HTR-8/SVneo (cell line): ENCODE results near the gene KIAA1958.
"Not testable (repeated sequence)": the region's sequence is repeated elsewhere in the genome, so short reads cannot be mapped to it uniquely, and the experiment has no call there.

ENCODE experiments used
- DNase-seq: peaks from one replicate; pipeline ENCODE4 v3.0.0; 2011; ENCODE audit warnings: low spot score, mixed read lengths; ENCODE audit not compliant: insufficient read length
- FAIRE-seq: peaks from 2 replicates; lab custom pipeline; 2011; peaks lifted over from hg19 to GRCh38; lab: Jason Lieb, UNC

KIAA1958 gene

GRCh38 chr9:112581469-112582176, 95.0 kb downstream of the KIAA1958 start:
- FAIRE-seq = no peak
- DNase-seq = no peak

- FAIRE-seq (no peak), DNase-seq (no peak)
Measured at GRCh38 chr9:112582371-112583262, 96.0 kb downstream of the KIAA1958 start.

- no peak for FAIRE-seq
- DNase-seq = no peak
Measured at GRCh38 chr9:112586599-112587155, 100.0 kb downstream of the KIAA1958 start.

- not testable (repeated sequence) for FAIRE-seq, DNase-seq
Measured at GRCh38 chr9:112591875-112592274, 105.2 kb downstream of the KIAA1958 start.

- no peak for FAIRE-seq
- no peak for DNase-seq
Measured at GRCh38 chr9:112599732-112600131, 113.1 kb downstream of the KIAA1958 start.

- FAIRE-seq (no peak), DNase-seq (peak; percentile 4)
Measured at GRCh38 chr9:112601636-112602035, 115.0 kb downstream of the KIAA1958 start.

- DNase-seq = no peak
- no peak for FAIRE-seq
Measured at GRCh38 chr9:112604790-112605189, 118.2 kb downstream of the KIAA1958 start.

GRCh38 chr9:112605518-112605917, 118.9 kb downstream of the KIAA1958 start:
- DNase-seq (no peak), FAIRE-seq (no peak)

GRCh38 chr9:112605963-112606699, 119.5 kb downstream of the KIAA1958 start:
- DNase-seq = no peak
- FAIRE-seq = no peak

- no peak for FAIRE-seq
- no peak for DNase-seq
Measured at GRCh38 chr9:112608851-112609250, 122.2 kb downstream of the KIAA1958 start.

GRCh38 chr9:112615584-112616266, 129.1 kb downstream of the KIAA1958 start:
- DNase-seq = no peak
- no peak for FAIRE-seq

GRCh38 chr9:112617371-112617770, 130.7 kb downstream of the KIAA1958 start:
- DNase-seq (no peak), FAIRE-seq (no peak)

GRCh38 chr9:112618385-112619009, 131.9 kb downstream of the KIAA1958 start:
- DNase-seq (no peak), FAIRE-seq (no peak)

- DNase-seq (no peak), FAIRE-seq (no peak)
Measured at GRCh38 chr9:112620388-112620787, 133.8 kb downstream of the KIAA1958 start.

- DNase-seq (no peak), FAIRE-seq (no peak)
Measured at GRCh38 chr9:112621018-112621655, 134.5 kb downstream of the KIAA1958 start.

GRCh38 chr9:112623198-112623597, 136.6 kb downstream of the KIAA1958 start:
- FAIRE-seq (no peak), DNase-seq (no peak)

GRCh38 chr9:112624711-112625707, 138.4 kb downstream of the KIAA1958 start:
- FAIRE-seq (no peak), DNase-seq (no peak)
